HepG2 (cell line): ENCODE measurements around the gene ELP5. TPM values are rescaled to one million over a fixed set of nuclear protein-coding genes. Genes with fewer than 3 reads are reported as not detected.

ENCODE experiments used
- ELF4 ChIP-seq: sonication (generic); formaldehyde crosslinking; IDR thresholded peaks from 2 replicates; pipeline ENCODE4 v1.5.0; 2020; ENCODE audit warnings: missing genetic modification reagents, mild to moderate bottlenecking, moderate library complexity, borderline replicate concordance
- GABPA ChIP-seq, 2 experiments: IDR thresholded peaks; 2 replicates each; pipeline ENCODE4 v1.6.1; 2011 to 2016; ENCODE audit warnings: low read depth in 2 of 2, low read length in 1 of 2, missing biosample characterization in 1 of 2, missing genetic modification characterization in 1 of 2
- ISL2 ChIP-seq: sonication (generic); formaldehyde crosslinking; IDR thresholded peaks from 2 replicates; pipeline ENCODE4 v1.5.0; 2020; ENCODE audit warnings: missing genetic modification reagents
- JUN ChIP-seq: sonication (generic); formaldehyde crosslinking; IDR thresholded peaks from 2 replicates; pipeline ENCODE4 v1.4.0; 2020; ENCODE audit warnings: mild to moderate bottlenecking, missing genetic modification reagents
- KLF6 ChIP-seq: IDR thresholded peaks from 2 replicates; pipeline ENCODE4 v1.8.0; 2016; ENCODE audit warnings: missing biosample characterization, missing genetic modification reagents
- KMT2A ChIP-seq: sonication (generic); formaldehyde crosslinking; IDR thresholded peaks from 2 replicates; pipeline ENCODE4 v1.4.0; 2020; ENCODE audit warnings: missing genetic modification reagents
- MYC ChIP-seq: sonication (generic); formaldehyde crosslinking; IDR thresholded peaks from 2 replicates; pipeline ENCODE4 v1.9.0; 2021; ENCODE audit warnings: missing genetic modification reagents, borderline replicate concordance
- MZF1 ChIP-seq: sonication (generic); formaldehyde crosslinking; IDR thresholded peaks from 2 replicates; pipeline ENCODE4 v1.8.1; 2023; ENCODE audit warnings: mild to moderate bottlenecking, missing genetic modification reagents, borderline replicate concordance
- NAIF1 ChIP-seq: sonication (generic); formaldehyde crosslinking; IDR thresholded peaks from 2 replicates; pipeline ENCODE4 v1.5.0; 2020; ENCODE audit warnings: mild to moderate bottlenecking, missing genetic modification reagents, borderline replicate concordance
- NCOA1 ChIP-seq: sonication (generic); formaldehyde crosslinking; IDR thresholded peaks from 2 replicates; pipeline ENCODE4 v1.9.0; 2021; ENCODE audit warnings: missing genetic modification reagents
- NR3C1 ChIP-seq: sonication (generic); formaldehyde crosslinking; IDR thresholded peaks from 2 replicates; pipeline ENCODE4 v1.4.0; 2020; ENCODE audit warnings: missing genetic modification reagents
- RFXAP ChIP-seq: sonication (generic); formaldehyde crosslinking; IDR thresholded peaks from 2 replicates; pipeline ENCODE4 v1.4.0; 2020; ENCODE audit warnings: missing genetic modification reagents, borderline replicate concordance
- RORA ChIP-seq: sonication (generic); formaldehyde crosslinking; IDR thresholded peaks from 2 replicates; pipeline ENCODE4 v1.5.0; 2020; ENCODE audit warnings: mild to moderate bottlenecking, missing genetic modification reagents, moderate library complexity
- ZFYVE20 ChIP-seq: sonication (generic); formaldehyde crosslinking; IDR thresholded peaks from 2 replicates; pipeline ENCODE4 v1.8.0; 2023; ENCODE audit warnings: low read depth, mild to moderate bottlenecking, moderate library complexity, missing genetic modification reagents, borderline replicate concordance
- ZMYM2 ChIP-seq: sonication (generic); formaldehyde crosslinking; IDR thresholded peaks from 2 replicates; pipeline ENCODE4 v1.8.0; 2022; ENCODE audit warnings: mild to moderate bottlenecking, missing genetic modification reagents
- ZNF256 ChIP-seq: sonication (generic); formaldehyde crosslinking; conservative IDR thresholded peaks from 2 replicates; pipeline ENCODE4 v1.4.0; 2020; ENCODE audit warnings: missing genetic modification reagents
- ZNF549 ChIP-seq: sonication (generic); formaldehyde crosslinking; IDR thresholded peaks from 2 replicates; pipeline ENCODE4 v1.5.0; 2020; ENCODE audit warnings: missing genetic modification reagents
- ZNF577 ChIP-seq: sonication (generic); formaldehyde crosslinking; IDR thresholded peaks from 2 replicates; pipeline ENCODE4 v1.4.0; 2020; ENCODE audit warnings: mild to moderate bottlenecking, low read depth, missing genetic modification reagents, borderline replicate concordance
- ZNF614 ChIP-seq: IDR thresholded peaks from 2 replicates; pipeline ENCODE4 v1.6.1; 2018; ENCODE audit warnings: missing biosample characterization, missing genetic modification reagents, inconsistent platforms, borderline replicate concordance
- ZNF7 ChIP-seq: IDR thresholded peaks from 2 replicates; pipeline ENCODE4 v1.6.1; 2016; ENCODE audit warnings: missing biosample characterization, missing genetic modification reagents
- polyA plus RNA-seq, 8 experiments: library from polyadenylated mRNA; depleted of rRNA in 3 of 8; stranded (reverse) in 7 of 8; unstranded in 1 of 8; fragments of >200 nt; fragmentation: Illumina TruSeq in 4 of 8; extraction: Trizol in 4 of 8; gene quantifications; 2 replicates each; pipeline versions ENCODE4 v1.2.1 to v1.2.3, GENCODE V29; 2011 to 2016; ENCODE audit warnings: low read depth in 4 of 8, missing spikeins in 1 of 8, mixed read lengths in 1 of 8; ENCODE audit not compliant: insufficient read depth in 1 of 8
- total RNA-seq, 5 experiments: library from RNA; depleted of rRNA; stranded (reverse); fragments of >200 nt; fragmentation: Illumina TruSeq; extraction: Trizol; gene quantifications; 2 replicates each; pipeline ENCODE4 v1.2.3, GENCODE V29; 2016; ENCODE audit warnings: low read depth in 1 of 5
- TF ChIP-seq, protein P1 (sequence below), 2 experiments: fragments of 450-650 bp in 1 of 2; sonication (generic) in 1 of 2; formaldehyde crosslinking; IDR thresholded peaks; 2 replicates each; pipeline versions ENCODE4 v1.5.0 to v1.8.0; 2020 to 2022; ENCODE audit warnings: mild to moderate bottlenecking in 1 of 2, missing genetic modification reagents in 1 of 2
- TF ChIP-seq, protein P2 (sequence below): IDR thresholded peaks from 2 replicates; pipeline ENCODE4 v1.6.1; 2016; ENCODE audit warnings: missing compliant biosample characterization, missing genetic modification reagents, borderline replicate concordance
- TF ChIP-seq, protein P3 (sequence below): sonication (generic); formaldehyde crosslinking; IDR thresholded peaks from 2 replicates; pipeline ENCODE4; 2020; ENCODE audit warnings: missing genetic modification reagents, mild to moderate bottlenecking, borderline replicate concordance
- TF ChIP-seq, protein P4 (sequence below): sonication (generic); formaldehyde crosslinking; IDR thresholded peaks from 2 replicates; pipeline ENCODE4 v1.5.0; 2020; ENCODE audit warnings: missing genetic modification reagents

The ELP5 gene
- total and polyA plus RNA-seq, 2 of the 13 experiments (the other 11 are each of a cell fraction or from before 2014, with no cell fraction given), result 67.6 to 69.8 TPM

DNA sequence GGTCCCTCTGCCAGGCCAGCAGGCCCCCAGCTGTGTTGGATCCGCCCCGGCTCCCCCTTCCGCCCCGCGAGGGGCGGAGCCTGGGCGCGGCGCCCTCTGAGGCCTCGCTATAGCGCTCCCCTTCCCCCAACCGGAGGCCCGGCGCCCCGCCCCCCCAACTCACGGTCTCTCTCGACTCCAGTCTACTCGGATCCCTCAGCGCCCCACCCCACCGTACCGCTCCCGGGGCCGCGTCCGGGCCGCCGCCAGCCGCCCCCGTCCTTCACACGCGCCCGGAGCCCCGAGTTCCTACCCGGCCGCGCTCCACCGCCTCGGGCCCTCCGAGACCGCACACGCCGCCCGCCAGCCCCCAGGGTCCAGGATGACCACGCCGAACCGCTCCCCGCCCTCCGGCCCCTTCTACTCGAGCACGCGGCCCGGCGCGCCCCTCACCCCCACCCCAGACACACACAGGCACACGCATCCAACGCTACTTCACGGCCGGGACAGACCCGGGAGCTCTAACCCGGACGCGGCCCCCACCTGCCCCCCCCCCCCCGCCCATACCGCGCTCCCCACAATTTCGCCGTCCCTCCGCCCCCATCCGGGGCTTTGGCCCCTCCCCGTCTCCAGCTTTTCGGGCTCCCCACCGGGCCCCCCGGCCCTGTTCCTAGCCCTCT, 14.1 kb upstream of the ELP5 start (continued):
- TF ChIP-seq RORA (CRISPR knock-in tag), result no peak
- TF ChIP-seq, protein P1, sequence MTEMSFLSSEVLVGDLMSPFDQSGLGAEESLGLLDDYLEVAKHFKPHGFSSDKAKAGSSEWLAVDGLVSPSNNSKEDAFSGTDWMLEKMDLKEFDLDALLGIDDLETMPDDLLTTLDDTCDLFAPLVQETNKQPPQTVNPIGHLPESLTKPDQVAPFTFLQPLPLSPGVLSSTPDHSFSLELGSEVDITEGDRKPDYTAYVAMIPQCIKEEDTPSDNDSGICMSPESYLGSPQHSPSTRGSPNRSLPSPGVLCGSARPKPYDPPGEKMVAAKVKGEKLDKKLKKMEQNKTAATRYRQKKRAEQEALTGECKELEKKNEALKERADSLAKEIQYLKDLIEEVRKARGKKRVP (CRISPR knock-in tag; IDR thresholded peaks at IDR 0.05), result no peak
- TF ChIP-seq KLF6 (CRISPR knock-in tag), result no peak
- no peak for TF ChIP-seq JUN (CRISPR knock-in tag)
- no peak for TF ChIP-seq ZNF7
- TF ChIP-seq, protein P2, sequence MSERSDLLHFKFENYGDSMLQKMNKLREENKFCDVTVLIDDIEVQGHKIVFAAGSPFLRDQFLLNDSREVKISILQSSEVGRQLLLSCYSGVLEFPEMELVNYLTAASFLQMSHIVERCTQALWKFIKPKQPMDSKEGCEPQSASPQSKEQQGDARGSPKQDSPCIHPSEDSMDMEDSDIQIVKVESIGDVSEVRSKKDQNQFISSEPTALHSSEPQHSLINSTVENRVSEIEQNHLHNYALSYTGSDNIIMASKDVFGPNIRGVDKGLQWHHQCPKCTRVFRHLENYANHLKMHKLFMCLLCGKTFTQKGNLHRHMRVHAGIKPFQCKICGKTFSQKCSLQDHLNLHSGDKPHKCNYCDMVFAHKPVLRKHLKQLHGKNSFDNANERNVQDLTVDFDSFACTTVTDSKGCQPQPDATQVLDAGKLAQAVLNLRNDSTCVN (CRISPR knock-in tag), result no peak
- peak; percentile 69; the same call in 1 of the 2 replicates for TF ChIP-seq MYC (CRISPR knock-in tag)
- no peak for TF ChIP-seq MZF1 (CRISPR knock-in tag)
- no peak for TF ChIP-seq ISL2 (CRISPR knock-in tag)
- no peak for TF ChIP-seq ZNF614 (CRISPR knock-in tag)
- no peak for TF ChIP-seq ZNF256 (CRISPR knock-in tag)
- TF ChIP-seq ZFYVE20 (CRISPR knock-in tag), result no peak
- no peak for TF ChIP-seq GABPA (IDR thresholded peaks at IDR 0.05; ENCODE audit: low read depth, low read length)
- no peak for TF ChIP-seq GABPA (CRISPR knock-in tag; IDR thresholded peaks at IDR 0.05; ENCODE audit: low read depth)
- TF ChIP-seq NAIF1 (CRISPR knock-in tag), result peak; percentile 68; the same call in 1 of the 2 replicates
- TF ChIP-seq RFXAP (CRISPR knock-in tag), result peak; percentile 23; the same call in 1 of the 2 replicates
- TF ChIP-seq KMT2A (CRISPR knock-in tag), result no peak
- TF ChIP-seq ZMYM2 (CRISPR knock-in tag), result no peak
- TF ChIP-seq NCOA1 (CRISPR knock-in tag), result no peak
- TF ChIP-seq, protein P3, sequence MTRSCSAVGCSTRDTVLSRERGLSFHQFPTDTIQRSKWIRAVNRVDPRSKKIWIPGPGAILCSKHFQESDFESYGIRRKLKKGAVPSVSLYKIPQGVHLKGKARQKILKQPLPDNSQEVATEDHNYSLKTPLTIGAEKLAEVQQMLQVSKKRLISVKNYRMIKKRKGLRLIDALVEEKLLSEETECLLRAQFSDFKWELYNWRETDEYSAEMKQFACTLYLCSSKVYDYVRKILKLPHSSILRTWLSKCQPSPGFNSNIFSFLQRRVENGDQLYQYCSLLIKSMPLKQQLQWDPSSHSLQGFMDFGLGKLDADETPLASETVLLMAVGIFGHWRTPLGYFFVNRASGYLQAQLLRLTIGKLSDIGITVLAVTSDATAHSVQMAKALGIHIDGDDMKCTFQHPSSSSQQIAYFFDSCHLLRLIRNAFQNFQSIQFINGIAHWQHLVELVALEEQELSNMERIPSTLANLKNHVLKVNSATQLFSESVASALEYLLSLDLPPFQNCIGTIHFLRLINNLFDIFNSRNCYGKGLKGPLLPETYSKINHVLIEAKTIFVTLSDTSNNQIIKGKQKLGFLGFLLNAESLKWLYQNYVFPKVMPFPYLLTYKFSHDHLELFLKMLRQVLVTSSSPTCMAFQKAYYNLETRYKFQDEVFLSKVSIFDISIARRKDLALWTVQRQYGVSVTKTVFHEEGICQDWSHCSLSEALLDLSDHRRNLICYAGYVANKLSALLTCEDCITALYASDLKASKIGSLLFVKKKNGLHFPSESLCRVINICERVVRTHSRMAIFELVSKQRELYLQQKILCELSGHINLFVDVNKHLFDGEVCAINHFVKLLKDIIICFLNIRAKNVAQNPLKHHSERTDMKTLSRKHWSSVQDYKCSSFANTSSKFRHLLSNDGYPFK, result no peak
- no peak for TF ChIP-seq ELF4
- TF ChIP-seq ZNF549, result no peak
- TF ChIP-seq NR3C1 (CRISPR knock-in tag), result no peak
- TF ChIP-seq ZNF577 (CRISPR knock-in tag), result no peak
- TF ChIP-seq, protein P4, sequence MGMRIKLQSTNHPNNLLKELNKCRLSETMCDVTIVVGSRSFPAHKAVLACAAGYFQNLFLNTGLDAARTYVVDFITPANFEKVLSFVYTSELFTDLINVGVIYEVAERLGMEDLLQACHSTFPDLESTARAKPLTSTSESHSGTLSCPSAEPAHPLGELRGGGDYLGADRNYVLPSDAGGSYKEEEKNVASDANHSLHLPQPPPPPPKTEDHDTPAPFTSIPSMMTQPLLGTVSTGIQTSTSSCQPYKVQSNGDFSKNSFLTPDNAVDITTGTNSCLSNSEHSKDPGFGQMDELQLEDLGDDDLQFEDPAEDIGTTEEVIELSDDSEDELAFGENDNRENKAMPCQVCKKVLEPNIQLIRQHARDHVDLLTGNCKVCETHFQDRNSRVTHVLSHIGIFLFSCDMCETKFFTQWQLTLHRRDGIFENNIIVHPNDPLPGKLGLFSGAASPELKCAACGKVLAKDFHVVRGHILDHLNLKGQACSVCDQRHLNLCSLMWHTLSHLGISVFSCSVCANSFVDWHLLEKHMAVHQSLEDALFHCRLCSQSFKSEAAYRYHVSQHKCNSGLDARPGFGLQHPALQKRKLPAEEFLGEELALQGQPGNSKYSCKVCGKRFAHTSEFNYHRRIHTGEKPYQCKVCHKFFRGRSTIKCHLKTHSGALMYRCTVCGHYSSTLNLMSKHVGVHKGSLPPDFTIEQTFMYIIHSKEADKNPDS (CRISPR knock-in tag), result no peak
